NCI-H524 treated with DMSO at 0.1 percent for 48 hours (cell line): ENCODE data around the gene UBE2Q2.
"Not testable (repeated sequence)": the region's sequence is repeated elsewhere in the genome, so short reads cannot be mapped to it uniquely, and the experiment has no call there.

Experiments used
- DNase-seq: peaks from one replicate; lab custom pipeline; 2025; lab: John Stamatoyannopoulos, UW

The UBE2Q2 gene

DNA sequence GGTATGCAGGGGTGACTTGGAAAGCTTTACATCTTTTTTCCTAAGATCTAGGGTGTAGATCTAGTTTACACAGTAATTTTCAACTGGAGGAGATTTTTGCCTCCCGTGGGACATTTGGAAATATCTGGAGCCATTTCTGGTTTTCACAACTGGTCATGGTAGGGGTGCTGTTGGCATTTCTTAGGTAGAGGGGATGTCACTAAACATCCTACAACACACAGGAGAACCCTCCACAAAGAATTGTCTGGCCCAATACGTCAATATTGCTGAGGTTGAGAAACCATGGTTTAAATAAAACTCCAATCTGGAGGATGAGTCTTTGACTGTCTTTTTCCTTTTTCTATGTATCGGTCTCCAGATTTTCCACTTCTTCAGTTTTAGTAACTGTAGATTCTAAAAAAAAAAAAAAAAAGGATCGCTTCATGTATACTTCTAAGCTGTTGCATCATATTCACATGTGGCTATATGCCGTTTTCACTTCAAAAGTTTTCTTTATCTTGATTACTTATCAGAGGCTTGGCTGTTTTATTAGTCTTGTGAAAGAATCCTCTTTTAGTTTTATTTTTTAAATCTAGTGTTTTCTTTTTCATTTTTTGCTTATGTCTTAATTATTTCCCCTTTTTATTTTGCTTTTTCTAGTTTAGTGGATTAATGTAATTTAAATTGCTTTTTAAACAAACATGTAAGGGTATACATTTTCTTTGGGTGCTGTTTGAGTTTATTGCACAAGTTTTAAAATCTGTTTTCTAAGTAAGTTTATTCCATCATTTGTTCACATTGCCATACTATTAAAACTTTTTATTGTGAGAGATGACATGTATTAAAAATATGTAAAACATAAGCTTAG, 21.2 kb downstream of the UBE2Q2 start:
- no peak for DNase-seq

DNA sequence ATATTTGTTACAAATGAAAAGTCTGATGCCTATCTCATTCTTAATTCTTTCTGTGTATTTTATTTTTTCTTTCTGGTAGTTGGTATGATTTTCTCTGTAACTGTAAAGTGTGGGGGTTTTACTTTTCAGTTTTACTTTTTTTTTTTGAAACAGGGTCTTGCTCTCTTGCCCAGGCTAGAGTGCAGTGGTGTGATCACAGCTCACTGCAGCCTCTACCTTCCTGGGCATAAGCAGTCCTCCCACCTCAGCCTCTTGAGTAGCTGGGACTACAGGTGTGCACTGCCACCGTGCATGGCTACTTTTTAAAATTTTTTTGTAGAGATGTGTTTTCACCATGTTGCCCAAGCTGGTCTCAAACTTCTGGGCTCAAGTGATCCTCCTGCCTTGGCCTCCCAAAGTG, 22.8 kb downstream of the UBE2Q2 start:
- DNase-seq: not testable (repeated sequence)

DNA sequence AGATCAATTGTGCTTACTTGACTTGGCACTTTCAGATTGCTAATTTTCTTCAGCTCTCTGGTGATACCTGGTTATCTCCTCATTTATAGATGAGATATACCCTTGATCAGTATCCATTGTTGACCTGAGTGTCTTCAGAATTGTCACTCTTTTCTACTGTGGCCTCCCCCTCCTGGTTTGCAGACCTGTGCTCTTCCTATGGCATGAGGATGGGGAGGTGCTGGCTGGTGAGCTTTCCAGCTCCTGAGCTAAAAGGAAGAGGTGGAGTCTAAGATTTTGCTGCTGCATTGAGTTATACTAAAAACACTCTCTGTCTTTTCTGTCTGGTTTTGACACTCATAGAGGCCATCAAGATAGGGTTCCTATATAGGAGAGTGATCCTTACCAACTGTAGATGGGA, 23.7 kb downstream of the UBE2Q2 start:
- no peak for DNase-seq

DNA sequence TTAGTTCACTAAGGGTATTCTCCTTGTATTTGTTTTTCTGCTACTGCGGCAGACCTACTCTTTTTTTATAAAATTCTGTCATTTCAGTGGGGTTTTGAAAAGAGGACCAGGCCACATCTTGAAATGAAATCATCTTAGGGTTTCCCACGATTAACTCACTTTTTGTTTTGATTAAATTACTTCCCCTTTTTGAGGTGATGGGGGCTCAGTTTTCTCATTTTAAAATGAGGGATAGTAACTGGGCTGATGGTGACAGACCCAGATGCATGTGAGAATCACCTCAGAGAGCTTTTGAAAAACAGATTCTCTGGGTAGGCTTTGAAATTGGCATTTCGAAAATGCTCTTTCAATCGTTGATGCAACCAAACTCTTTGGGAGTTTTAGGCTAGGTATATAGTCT, 24.2 kb downstream of the UBE2Q2 start:
- no peak for DNase-seq

DNA sequence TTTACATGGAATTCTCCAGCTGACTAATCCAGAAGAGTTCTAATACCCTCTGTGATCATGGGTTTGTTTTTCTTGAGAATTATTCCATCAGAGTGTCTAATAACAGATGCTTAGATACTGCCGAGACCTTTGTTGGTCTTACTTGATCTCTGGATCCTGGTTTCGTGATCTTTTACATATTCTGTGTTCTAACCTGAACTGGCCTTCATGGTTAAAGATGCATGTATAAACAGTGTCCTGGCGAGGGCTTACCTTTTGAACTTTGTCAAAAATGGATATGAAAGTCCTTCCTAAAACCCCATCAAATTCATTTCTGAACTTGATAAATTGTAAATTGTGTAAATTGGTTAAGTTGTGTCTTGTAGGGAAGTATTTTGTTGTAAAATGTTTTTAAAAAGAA, 24.8 kb downstream of the UBE2Q2 start:
- DNase-seq: no peak

DNA sequence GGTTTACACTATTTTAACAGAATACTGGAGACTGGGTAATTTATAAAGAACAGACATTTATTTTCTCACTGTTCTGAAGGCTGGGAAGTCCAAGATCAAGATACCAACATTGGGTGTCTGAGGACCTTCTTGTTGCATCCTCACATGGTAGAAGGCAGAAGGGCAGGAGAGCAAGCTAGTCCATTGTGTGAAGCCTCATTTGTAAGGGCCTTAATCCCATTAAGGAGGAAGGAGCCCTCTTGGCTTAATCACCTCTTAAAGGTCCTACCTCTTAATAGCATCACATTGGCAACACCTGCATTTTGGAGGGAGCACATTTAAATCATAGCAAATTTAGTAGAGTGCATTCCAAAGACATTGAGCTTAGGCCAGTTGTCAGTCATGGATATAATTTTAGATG, 26.2 kb downstream of the UBE2Q2 start:
- DNase-seq: peak; percentile 78

DNA sequence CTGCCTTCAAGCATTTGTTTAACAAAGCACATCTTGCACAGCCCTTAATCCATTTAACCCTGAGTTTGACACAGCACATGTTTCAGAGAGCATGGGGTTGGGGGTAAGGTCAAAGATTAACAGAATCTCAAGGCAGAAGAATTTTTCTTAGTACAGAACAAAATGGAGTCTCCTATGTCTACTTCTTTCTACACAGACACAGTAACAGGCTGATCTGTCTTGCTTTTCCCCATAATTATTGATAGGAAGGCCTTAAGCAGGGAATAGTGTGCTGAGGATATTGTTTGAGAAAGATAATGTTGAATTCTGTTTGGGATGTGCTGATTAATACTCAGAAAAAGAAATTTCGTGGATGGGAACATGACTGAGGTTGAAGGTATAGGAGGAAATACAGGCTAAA, 28.3 kb downstream of the UBE2Q2 start:
- not testable (repeated sequence) for DNase-seq

DNA sequence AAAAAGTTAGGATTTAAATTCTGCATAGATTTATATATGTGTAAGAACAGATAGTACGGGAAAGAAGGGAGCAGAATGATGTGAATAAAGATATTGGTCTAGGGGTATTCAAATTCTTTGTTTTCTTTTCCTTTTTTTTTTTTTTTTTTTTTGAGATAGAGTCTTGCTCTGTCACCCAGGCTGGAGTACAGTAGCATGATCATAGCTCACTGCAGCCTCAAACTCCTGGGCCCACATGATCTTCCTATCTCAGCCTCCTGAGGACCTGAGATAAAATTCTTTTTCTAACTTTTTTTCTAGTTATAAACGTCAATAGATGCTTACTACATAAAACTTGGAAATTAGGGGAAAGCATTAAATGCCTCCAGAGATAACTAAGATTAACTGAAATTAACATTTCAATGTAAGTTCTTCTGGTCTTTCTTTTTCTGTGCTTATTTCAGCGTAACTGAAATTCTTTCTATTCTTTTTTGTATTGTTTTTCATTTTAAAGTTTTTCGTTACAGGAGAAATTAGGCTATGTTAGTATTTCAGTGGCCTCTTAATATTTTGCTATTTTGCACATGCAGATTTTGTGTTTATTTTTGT, 29.2 kb downstream of the UBE2Q2 start:
- DNase-seq: no peak

DNA sequence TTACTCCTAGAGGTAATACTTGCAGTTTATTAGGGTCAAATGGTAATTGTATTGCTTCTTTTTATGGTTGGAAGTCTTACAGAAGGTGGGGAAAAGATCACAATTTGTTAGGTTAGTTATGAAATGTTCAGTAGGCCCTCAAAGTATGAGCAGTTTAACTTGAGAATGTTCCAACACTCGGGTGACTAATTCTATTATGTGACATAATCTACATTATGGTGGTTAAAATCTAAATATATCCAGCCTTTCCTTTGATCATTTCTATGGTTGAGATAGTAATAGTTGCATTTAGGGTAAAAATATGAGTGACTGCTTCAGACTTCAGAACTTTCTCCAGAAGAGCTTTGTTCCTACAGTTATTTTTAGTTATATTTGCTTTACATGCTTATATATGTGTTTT, 40.8 kb downstream of the UBE2Q2 start:
- DNase-seq: no peak

DNA sequence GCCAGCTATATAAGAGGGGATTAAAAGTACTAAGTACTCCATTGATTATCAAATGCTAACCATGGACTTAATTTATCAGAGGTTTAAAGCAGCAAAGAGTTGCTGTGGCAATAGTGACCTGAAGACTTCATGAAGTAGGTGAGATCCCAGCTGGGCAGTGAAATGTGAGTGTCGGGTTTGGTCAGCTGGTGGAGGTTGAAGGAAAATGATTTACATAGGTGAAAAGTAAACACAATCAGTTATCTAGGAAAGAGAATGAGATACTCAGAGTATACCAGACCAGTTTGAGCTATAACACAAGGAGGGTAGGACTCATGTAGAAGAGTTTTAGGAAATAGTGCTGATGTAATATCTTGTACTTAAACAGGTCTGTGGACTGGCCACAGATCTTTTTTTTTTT, 43.9 kb downstream of the UBE2Q2 start:
- DNase-seq: no peak

DNA sequence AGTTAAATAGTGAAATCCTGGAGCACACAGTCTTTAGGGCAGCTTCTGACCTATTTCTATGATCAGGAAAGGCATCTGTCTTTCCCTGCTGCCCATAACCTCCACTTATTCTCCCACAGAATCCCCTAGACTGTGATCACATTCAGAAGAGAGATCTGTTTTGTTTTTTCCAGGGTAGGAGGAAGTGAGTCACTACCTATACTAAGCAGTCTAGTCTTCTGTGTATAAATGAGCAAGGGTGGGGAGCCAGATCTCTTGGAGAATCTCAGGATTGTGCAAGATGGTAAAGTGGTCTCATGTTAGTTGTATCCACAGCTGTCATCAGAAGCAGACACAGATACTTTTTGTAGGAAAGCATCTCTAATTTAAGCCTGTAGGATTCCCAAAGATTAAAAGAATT, 48.6 kb downstream of the UBE2Q2 start:
- no peak for DNase-seq

DNA sequence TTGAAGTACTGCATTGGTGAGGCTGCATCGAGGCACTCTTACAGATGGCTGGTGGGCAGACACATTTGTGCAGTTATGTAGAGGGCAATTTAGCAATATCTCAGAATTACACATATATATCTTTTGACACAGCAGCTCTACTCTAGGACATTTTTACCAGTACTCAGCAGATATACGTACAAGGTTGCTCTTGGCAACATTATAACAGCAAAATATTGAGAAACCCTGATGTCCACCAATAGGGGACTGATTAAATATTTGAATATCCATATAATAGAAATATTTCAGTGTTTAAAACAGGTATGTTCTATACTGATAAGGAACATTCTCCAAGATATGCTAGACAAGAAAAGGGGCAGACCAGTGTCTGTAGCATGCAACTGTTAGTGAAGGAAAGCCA, 52.5 kb downstream of the UBE2Q2 start:
- no peak for DNase-seq

DNA sequence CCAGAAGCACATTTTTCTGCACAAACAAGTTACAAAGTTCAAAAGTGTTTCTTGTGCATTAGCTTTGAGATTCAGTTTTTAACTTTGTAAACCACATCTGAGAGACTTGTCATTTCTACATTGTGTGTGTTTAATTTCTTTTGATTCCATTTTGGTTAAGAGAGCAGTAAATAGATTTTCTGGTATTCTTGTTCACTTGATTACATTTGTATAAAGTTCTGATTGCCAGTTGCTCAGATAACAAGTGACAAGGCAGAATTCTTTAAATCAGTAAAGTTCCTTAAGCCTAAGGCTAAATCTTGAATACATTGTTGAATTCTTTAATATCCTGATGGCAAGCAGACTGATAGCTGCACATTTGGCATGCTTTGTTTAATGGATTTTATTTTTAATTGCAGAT, 57.3 kb downstream of the UBE2Q2 start:
- DNase-seq: no peak

DNA sequence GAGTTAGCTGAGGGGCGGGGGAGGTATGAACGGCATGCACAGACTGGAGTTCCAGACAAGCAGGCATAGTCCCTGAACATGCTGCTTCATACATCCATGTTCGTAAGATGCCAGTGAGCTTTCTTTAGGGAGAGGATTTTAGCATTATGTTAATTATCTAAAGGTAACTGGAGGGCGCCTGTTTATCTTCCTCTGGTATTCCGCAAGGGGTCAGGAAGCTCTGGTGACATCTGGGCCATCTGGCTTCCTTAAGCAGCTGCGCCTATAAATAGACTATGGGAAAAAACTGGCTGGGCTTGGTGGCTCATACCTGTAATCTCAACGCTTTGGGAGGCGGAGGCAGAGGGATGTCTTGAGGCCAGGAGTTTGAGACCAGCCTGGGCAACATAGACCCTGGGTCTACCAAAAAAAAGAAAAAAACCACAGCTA, 58.9 kb downstream of the UBE2Q2 start:
- DNase-seq: peak; percentile 96

DNA sequence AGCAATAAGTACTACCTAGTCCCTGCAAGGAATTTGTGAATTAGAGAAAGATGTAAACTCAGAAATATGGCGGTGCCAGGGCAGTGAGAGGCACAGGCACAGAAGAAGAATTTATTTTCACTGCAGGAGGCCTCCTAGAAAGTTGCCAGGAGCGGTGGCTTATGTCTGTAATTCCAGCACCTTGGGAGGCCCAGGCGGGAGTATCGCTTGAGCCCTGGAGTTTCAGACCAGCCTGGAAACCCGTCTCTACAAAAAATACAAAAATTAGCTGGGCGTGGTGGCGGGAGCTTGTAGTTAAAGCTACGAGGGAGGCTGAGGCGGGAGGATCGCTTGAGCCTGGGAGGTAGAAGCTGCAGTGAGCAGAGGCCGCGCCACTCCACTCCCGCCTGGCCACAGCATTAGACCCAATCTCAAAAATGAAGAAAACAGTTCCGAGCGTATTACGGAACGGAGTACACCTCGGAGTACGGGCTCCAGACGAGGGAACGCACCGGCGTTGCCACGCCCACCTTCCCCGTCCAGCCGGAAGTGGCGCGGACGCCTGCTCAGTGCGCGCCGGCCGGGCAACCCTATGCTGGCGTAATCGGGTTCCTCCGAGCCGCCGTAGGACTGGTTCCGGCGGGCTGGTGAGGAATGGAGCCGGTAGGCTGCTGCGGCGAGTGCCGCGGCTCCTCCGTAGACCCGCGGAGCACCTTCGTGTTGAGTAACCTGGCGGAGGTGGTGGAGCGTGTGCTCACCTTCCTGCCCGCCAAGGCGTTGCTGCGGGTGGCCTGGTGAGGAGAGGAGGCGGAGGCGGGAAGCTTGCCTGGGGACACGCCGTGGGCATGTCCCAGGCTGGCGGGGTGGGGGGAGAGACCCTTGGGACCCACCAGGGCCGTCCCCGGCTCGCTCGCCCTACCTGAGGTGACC, 60.3 kb downstream of the UBE2Q2 start, which contains the start of gene FBXO22:
TSS of gene FBXO22 (plus strand) at position 548 of the 909 bp plus-strand sequence. CDS start at position 634, 86 bp downstream.
- DNase-seq: peak; percentile 39

DNA sequence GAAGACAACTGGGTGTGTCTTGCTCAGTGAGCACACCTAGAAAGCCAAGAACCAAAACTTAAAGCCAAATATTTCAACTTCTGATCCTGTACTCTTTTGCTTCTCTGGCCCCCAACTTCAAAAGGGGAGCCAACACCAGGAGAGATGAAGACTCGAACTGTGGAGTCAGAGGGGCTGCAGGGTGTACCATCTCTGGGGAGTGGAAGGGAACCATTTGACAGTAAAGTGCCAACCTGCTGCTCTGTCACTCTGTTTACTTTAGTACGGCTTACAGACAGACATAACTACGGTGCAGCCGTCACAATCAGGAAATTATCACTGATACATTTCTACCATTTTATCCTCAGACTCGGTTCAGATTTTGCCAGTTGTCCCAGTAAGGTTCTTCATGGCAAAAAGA, 62.0 kb downstream of the UBE2Q2 start:
- no peak for DNase-seq

DNA sequence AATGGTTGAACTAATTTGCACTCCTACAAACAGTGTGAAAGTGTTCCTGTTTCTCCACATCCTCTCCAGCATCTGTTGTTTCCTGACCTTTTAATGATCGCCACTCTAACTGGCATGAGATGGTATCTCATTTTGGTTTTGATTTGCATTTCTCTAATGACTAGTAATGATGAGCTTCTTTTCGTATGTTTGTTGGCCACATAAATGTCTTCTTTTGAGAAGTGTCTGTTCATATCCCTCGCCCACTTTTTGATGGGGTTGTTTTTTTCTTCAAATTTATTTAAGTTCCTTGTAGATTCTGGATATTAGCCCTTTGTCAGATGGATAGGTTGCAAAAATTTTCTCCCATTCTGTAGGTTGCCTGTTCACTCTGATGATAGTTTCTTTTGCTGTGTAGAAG, 67.1 kb downstream of the UBE2Q2 start:
- DNase-seq: not testable (repeated sequence)

DNA sequence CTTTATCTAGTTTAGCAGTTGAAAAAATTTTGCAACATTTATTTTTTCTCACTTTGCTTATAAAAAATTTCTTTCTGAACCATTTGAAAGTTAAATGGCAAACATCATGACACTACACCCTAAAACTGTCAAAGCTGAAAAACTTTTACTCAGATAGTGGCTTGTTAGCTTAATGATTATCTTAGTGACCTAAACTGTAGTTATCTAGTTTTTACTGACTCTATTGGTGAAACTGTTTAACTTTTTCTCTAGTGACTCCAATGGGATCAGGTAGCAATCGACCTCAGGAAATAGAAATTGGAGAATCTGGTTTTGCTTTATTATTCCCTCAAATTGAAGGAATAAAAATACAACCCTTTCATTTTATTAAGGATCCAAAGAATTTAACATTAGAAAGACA, 73.7 kb downstream of the UBE2Q2 start:
- DNase-seq: no peak

DNA sequence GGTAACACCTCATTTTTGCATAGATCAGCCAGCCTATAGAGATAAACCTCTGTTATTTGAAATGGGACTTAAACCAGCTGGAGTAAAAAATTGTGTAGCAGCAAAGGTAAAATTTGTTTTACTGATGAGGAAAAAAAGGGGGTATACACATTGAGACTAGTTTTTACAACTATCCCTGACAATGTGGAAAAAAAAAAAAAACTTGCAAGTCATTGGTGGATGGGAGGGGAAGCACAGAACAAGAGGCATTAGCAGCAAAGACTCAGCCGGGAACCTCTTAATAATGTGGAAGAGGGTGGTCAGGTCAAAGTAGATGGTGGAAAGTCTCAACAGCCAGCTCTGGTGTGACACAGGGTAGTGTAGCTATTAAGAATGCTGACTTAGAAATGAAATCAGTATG, 74.9 kb downstream of the UBE2Q2 start:
- no peak for DNase-seq

DNA sequence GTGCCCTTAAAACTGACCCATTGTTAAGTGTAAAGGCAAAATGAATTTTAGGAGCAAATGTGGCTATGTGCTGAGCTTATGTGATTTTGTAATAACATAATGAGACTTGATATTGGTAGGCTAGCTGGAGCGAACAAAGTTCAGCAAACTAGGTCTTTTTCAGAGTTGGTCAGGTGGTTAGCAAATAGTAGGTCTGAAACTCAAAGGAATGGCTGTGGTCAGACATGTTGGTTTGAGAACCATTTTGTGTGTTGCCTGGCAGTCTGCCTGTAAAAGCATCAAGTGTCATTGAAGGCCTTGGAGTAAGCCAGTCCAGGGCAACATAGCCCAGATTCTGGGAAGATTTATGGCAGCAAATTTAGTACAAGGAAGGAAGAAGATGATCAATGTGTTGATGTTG, 76.8 kb downstream of the UBE2Q2 start:
- DNase-seq: no peak

DNA sequence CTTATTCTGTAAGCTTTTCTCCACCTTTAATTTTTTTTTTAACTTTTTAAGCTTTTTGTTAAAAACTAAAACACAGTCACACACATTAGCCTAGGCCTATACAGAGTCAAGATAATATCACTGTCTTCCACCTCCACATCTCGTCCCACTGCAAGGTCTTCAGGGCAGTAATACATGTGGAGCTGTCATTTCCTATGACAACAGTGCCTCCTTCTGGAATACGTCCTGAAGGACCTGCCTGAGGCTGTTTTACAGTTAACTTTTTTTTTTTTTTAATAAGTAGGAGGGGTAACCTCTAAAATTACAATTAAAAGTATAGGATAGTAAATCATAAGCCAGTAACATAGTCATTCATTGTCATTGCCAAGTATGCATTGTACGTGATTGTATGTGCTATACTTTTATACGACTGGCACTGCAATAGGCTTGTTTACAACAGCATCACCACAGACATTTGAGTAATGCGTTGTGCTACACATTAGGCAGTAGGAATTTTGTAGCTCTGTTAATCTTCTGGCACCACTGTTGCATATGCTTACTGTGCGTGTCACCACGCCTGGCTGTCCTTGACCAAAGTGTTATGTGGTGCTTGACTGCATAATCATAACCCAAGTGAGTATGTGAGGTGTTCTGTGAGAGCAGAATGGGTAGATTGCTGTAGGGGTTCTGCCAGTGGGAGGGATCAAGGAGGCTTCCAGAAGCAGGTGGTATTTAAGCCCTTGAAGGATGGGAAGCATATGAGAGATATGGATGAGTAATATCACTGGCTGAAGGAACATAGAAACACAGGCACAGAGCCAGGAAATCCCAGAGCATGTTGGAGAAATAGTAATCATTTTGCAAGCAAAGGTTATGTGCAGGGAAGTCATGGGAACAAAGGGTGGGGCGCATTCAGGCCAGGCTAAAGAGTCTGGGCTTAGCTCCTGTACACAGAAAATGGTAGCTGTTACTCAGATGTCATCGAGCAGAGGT, 78.8 kb downstream of the UBE2Q2 start:
- DNase-seq: peak; percentile 8
